Hepatocyte (in vitro differentiated cells): ENCODE measurements around the gene EXOC4.

Experiments
- CTCF ChIP-seq: fragments of 200-600 bp; sonication (generic); IDR thresholded peaks from 2 replicates; pipeline ENCODE4 v1.5.1; 2016; ENCODE audit warnings: antibody characterized with exemption, mild to moderate bottlenecking; ENCODE audit not compliant: poor library complexity
- EZH2 ChIP-seq: fragments of 200-600 bp; sonication (generic); IDR thresholded peaks from 2 replicates; pipeline ENCODE4 v1.6.1; 2016; ENCODE audit warnings: antibody characterized with exemption, mild to moderate bottlenecking, borderline replicate concordance
- EZH2phosphoT487 ChIP-seq: fragments of 200-600 bp; sonication (generic); IDR thresholded peaks from one replicate; pipeline ENCODE4 v1.6.1; 2018; ENCODE audit warnings: antibody characterized with exemption, mild to moderate bottlenecking, low read depth, moderate library complexity; ENCODE audit not compliant: unreplicated experiment, severe bottlenecking

- TF ChIP-seq CTCF (no peak), EZH2phosphoT487 (no peak), EZH2 (no peak)
Measured at GRCh38 chr7:133807624-133808492, 555.0 kb downstream of the EXOC4 start.
